GM13976 (cell line): ENCODE measurements around the gene C5orf15.
"Not testable (repeated sequence)": the region's sequence is repeated elsewhere in the genome, so short reads cannot be mapped to it uniquely, and the experiment has no call there.

ENCODE experiments used
- DNase-seq: peaks from one replicate; pipeline ENCODE4 v3.0.0; 2012; ENCODE audit warnings: low spot score
- CTCF ChIP-seq: IDR thresholded peaks from 2 replicates; pipeline ENCODE4 v1.5.1; 2012; ENCODE audit warnings: borderline replicate concordance, mild to moderate bottlenecking; ENCODE audit not compliant: insufficient read depth; ENCODE audit errors: extremely low read depth, missing control alignments, control extremely low read depth
- in situ Hi-C: fragments of 300-500 bp; cut with MboI; formaldehyde crosslinking; loops from one replicate; pipeline ENCODE4 v1.12.0; 2022; ENCODE audit warnings: low sequenced_read_pairs, mixed read lengths, inconsistent platforms; ENCODE audit not compliant: unreplicated experiment

Gene C5orf15

DNA sequence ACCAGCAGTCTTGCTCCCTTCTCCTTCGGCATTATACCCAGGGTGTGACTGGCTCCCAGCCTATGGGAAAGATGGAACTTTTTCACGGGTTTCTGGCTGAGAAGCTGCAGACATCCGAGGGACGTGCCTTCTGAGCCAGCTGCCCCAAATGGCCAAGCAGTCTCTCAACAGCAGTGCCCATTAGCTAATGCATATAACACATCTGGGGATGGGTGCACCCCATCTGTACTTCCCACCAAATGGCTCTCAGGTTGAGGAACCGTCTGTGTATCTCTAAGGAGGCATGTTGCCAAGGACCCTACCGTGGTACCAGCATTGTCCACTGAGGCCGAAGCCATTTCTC lies 25.0 kb downstream of the C5orf15 start:
- in situ Hi-C loops, result no loop called here
- DNase-seq, result no peak
- no peak for TF ChIP-seq CTCF

DNA sequence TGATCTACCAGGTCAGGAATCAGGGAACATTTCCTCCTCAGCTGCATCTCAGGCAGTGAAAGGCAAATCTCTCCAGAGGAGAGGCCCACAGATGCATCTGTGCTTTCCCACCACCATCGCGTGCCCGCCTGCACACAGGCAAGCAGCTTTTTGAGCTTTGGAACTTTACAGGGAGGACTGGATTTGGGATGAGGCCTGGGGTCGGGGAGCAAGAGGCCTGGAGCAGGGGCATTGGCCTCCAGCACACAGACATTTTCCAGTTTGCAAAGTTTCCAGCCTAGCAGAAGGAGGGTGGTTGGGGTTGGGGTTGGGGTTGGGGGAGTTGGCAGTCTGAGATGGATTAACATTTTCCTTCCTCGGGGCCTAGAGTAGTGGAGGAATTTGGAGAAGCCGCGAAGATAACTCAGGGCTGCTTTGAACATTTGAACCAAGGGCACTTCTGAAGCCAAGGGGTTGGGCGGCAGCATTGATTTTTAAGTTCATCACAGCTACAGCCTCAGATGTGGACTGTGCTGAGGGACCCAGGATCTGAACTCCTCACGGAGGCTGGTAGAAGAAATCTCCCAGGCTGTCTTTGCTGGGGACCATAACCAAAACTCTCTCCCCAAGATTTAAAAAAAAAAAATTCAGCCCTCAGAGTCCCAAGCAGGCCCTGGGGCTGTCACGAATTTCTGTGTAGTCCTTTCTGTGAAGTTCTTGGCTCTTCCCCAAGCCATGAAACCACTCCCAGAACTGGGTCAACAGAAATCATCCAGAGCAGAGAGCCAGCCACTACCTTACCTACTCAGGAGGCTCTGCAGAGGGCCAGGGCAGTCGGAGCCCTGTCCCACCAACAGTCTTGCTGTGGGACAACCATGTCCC lies 25.6 kb downstream of the C5orf15 start:
- DNase-seq, result no peak
- in situ Hi-C loops, result no loop called here
- TF ChIP-seq CTCF, result no peak

GRCh38 chr5:133941456-133942196 lies 26.8 kb downstream of the C5orf15 start:
- no peak for DNase-seq
- in situ Hi-C loops, result no loop called here
- TF ChIP-seq CTCF, result no peak

- DNase-seq, result no peak
- in situ Hi-C loops, result no loop called here
- no peak for TF ChIP-seq CTCF
Observed at GRCh38 chr5:133939668-133940067, 28.8 kb downstream of the C5orf15 start.

GRCh38 chr5:133938929-133939328 lies 29.5 kb downstream of the C5orf15 start:
- in situ Hi-C loops, result no loop called here
- TF ChIP-seq CTCF, result no peak
- no peak for DNase-seq

- TF ChIP-seq CTCF, result no peak
- in situ Hi-C loops, result no loop called here
- no peak for DNase-seq
Observed at GRCh38 chr5:133938039-133938821, 30.2 kb downstream of the C5orf15 start.

DNA sequence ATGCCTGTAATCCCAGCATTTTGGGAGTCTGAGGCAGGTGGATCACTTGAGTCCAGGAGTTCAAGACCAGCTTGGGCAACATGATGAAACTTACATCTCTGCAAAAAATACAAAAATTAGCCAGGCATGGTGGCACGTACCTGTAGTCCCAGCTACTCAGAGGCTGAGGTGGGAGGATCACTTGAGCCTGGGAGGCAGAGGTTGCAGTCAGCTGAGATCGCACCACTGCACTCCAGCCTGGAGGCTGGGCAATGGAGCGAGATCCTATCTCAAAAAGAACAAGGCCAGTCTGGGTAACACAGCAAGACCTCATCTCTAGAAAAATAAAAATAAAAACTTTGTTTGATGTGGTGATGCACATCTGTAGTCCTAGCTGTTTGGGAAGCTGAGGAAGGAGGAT lies 30.8 kb downstream of the C5orf15 start:
- in situ Hi-C loops, result not testable (repeated sequence)

More for the DNA sequence above, 30.8 kb downstream of the C5orf15 start:
- not testable (repeated sequence) for DNase-seq
